SK-N-SH (cell line): ENCODE results near the gene CRYBG1. TPM values are rescaled to one million over a fixed set of nuclear protein-coding genes. Genes with fewer than 3 reads are reported as not detected.

ENCODE experiments used
- CTCF ChIA-PET: fragments of 300-600, 350-600 bp; formaldehyde crosslinking; extraction: SDS; loops from one replicate; lab custom pipeline; 2021; lab: Yijun Ruan, JAX
- POLR2A ChIA-PET: fragments of 350-600 bp; sonication (Branson Sonifier 250); formaldehyde crosslinking; extraction: SDS; loops from one replicate; lab custom pipeline; 2020; ENCODE audit warnings: antibody characterized with exemption, inconsistent platforms; lab: Yijun Ruan, JAX
- DNase-seq: peaks from one replicate; pipeline ENCODE4 v3.0.0; 2012
- H2AFZ ChIP-seq: fragments of 200-600 bp; sonication (generic); 2 replicates; pipeline ENCODE4 v1.8.1; 2016; ENCODE audit warnings: antibody characterized with exemption, mild to moderate bottlenecking, low read depth
- H3F3A ChIP-seq: fragments of 200-600 bp; sonication (generic); replicated peaks from 2 replicates; pipeline ENCODE3; 2016; ENCODE audit warnings: antibody characterized with exemption, mild to moderate bottlenecking; ENCODE audit not compliant: insufficient read depth
- H3K27ac ChIP-seq, 2 experiments: fragments of 200-500 bp in 1 of 2; fragments of 200-600 bp in 1 of 2; sonication (Bioruptor generic) in 1 of 2; sonication (generic), shearing (Covaris generic) in 1 of 2; 2 replicates each; pipeline versions ENCODE4 v1.5.1 to v1.6.1; 2014 to 2016; ENCODE audit warnings: low read depth in 2 of 2, inconsistent platforms in 1 of 2, low read length in 1 of 2, mild to moderate bottlenecking in 1 of 2, mixed read lengths in 1 of 2
- H3K27me3 ChIP-seq: fragments of 200-600 bp; sonication (generic), shearing (Covaris generic); 2 replicates; pipeline ENCODE4 v1.6.1; 2016; ENCODE audit warnings: mixed run types; ENCODE audit not compliant: insufficient read depth
- H3K36me3 ChIP-seq, 2 experiments: fragments of 200-500 bp in 1 of 2; fragments of 200-600 bp in 1 of 2; sonication (Bioruptor generic) in 1 of 2; sonication (generic) in 1 of 2; replicated peaks in 1 of 2; 2 replicates each; pipeline versions ENCODE3 to v1.5.1; 2014 to 2016; ENCODE audit warnings: low read length in 1 of 2, mild to moderate bottlenecking in 1 of 2; ENCODE audit not compliant: insufficient read depth in 2 of 2, control insufficient read depth in 1 of 2
- H3K4me1 ChIP-seq, 2 experiments: fragments of 200-500 bp in 1 of 2; fragments of 200-600 bp in 1 of 2; sonication (Bioruptor generic) in 1 of 2; sonication (generic), shearing (Covaris generic) in 1 of 2; 2 replicates each; pipeline versions ENCODE4 v1.5.1 to v1.6.1; 2014 to 2016; ENCODE audit warnings: low read depth in 1 of 2, low read length in 1 of 2, mixed run types in 1 of 2; ENCODE audit not compliant: insufficient read depth in 2 of 2, control insufficient read depth in 1 of 2
- H3K4me2 ChIP-seq: fragments of 200-600 bp; sonication (generic), shearing (Covaris generic); 2 replicates; pipeline ENCODE4 v1.6.1; 2017; ENCODE audit warnings: mixed run types
- H3K4me3 ChIP-seq, 2 experiments: fragments of 200-500 bp in 1 of 2; fragments of 200-600 bp in 1 of 2; sonication (Bioruptor generic) in 1 of 2; sonication (generic), shearing (Covaris generic) in 1 of 2; 2 replicates each; pipeline versions ENCODE4 v1.5.1 to v1.8.1; 2014 to 2016; ENCODE audit warnings: low read depth in 2 of 2, inconsistent platforms in 1 of 2, low read length in 1 of 2, mild to moderate bottlenecking in 1 of 2, mixed read lengths in 1 of 2, moderate library complexity in 1 of 2
- H3K79me2 ChIP-seq: fragments of 200-600 bp; sonication (generic); 2 replicates; pipeline ENCODE4 v1.8.1; 2017; ENCODE audit warnings: mild to moderate bottlenecking; ENCODE audit not compliant: insufficient read depth
- H3K9ac ChIP-seq: fragments of 200-600 bp; sonication (generic); 2 replicates; pipeline ENCODE4 v1.6.1; 2017; ENCODE audit warnings: mixed run types
- H3K9me2 ChIP-seq: fragments of 200-600 bp; sonication (generic); 2 replicates; pipeline ENCODE4 v1.6.1; 2017; ENCODE audit warnings: mixed run types
- H3K9me3 ChIP-seq: fragments of 200-600 bp; sonication (generic); 2 replicates; pipeline ENCODE4 v1.6.1; 2017; ENCODE audit warnings: mixed run types, mild to moderate bottlenecking, moderate library complexity
- H4K20me1 ChIP-seq: fragments of 200-600 bp; sonication (generic); 2 replicates; pipeline ENCODE4 v1.6.1; 2017; ENCODE audit warnings: mild to moderate bottlenecking, mixed run types; ENCODE audit not compliant: insufficient read depth
- CHD2 ChIP-seq: fragments of 150-350 bp; IDR thresholded peaks from 2 replicates; pipeline ENCODE4 v1.6.1; 2018; ENCODE audit warnings: low read length; ENCODE audit not compliant: partially characterized antibody
- ELF1 ChIP-seq: IDR thresholded peaks from 2 replicates; pipeline ENCODE4 v1.4.0; 2012
- EZH2phosphoT487 ChIP-seq: fragments of 200-600 bp; sonication (generic); IDR thresholded peaks from 2 replicates; pipeline ENCODE4 v1.6.1; 2017; ENCODE audit warnings: low read depth, mixed run types, mild to moderate bottlenecking, antibody characterized with exemption, moderate library complexity, borderline replicate concordance
- FOSL2 ChIP-seq: IDR thresholded peaks from 2 replicates; pipeline ENCODE4 v1.4.0; 2012; ENCODE audit warnings: low read depth, mild to moderate bottlenecking, moderate library complexity, borderline replicate concordance
- GATA2 ChIP-seq: sonication (generic); formaldehyde crosslinking; IDR thresholded peaks from 2 replicates; pipeline ENCODE4 v1.5.0; 2020; ENCODE audit warnings: mild to moderate bottlenecking, missing genetic modification reagents
- IRF3 ChIP-seq: fragments of 150-350 bp; IDR thresholded peaks from 2 replicates; pipeline ENCODE4 v1.6.1; 2016; ENCODE audit warnings: mild to moderate bottlenecking, low read depth, low read length
- MXI1 ChIP-seq: IDR thresholded peaks from 2 replicates; pipeline ENCODE4 v1.6.1; 2012; ENCODE audit warnings: mild to moderate bottlenecking, low read depth, low read length, improper control_type of control experiment
- NRF1 ChIP-seq: IDR thresholded peaks from 2 replicates; pipeline ENCODE4 v1.6.1; 2012; ENCODE audit warnings: low read depth, mild to moderate bottlenecking, low read length
- POLR2AphosphoS5 ChIP-seq: IDR thresholded peaks from 2 replicates; pipeline ENCODE4 v1.6.1; 2012; ENCODE audit warnings: low read depth, low read length
- RAD21 ChIP-seq: IDR thresholded peaks from 2 replicates; pipeline ENCODE4 v1.6.1; 2012; ENCODE audit warnings: mild to moderate bottlenecking, low read length
- RCOR1 ChIP-seq: fragments of 150-350 bp; IDR thresholded peaks from 2 replicates; pipeline ENCODE4 v1.6.1; 2017; ENCODE audit warnings: antibody characterized with exemption, low read length
- SMC3 ChIP-seq: IDR thresholded peaks from 2 replicates; pipeline ENCODE4 v1.6.1; 2012; ENCODE audit warnings: low read depth, low read length, improper control_type of control experiment
- TCF12 ChIP-seq: IDR thresholded peaks from 2 replicates; pipeline ENCODE4 v1.4.0; 2012
- TEAD4 ChIP-seq: IDR thresholded peaks from 2 replicates; pipeline ENCODE4 v1.4.0; 2012; ENCODE audit warnings: mild to moderate bottlenecking, borderline replicate concordance; ENCODE audit not compliant: insufficient read depth
- USF1 ChIP-seq: IDR thresholded peaks from 2 replicates; pipeline ENCODE4 v1.4.0; 2012; ENCODE audit warnings: low read depth, borderline replicate concordance
- YY1 ChIP-seq: IDR thresholded peaks from 2 replicates; pipeline ENCODE4 v1.4.0; 2012; ENCODE audit warnings: low read depth, mild to moderate bottlenecking
- WGBS: methylation state at CpG from one replicate; pipeline ENCODE4 v1.1.6; 2017; ENCODE audit warnings: low lambda C conversion rate; 5-methylcytosine and 5-hydroxymethylcytosine counted together
- polyA plus RNA-seq, 3 experiments: library from polyadenylated mRNA; depleted of rRNA; stranded (reverse); fragments of >200 nt; gene quantifications; 2 replicates each; pipeline ENCODE4 v1.2.3, GENCODE V29; 2012

Gene CRYBG1
- polyA plus RNA-seq, 1 of the 3 experiments (the other 2 are of a cell fraction), result 13.8 TPM

- Histone ChIP-seq H3K9me3 (no peaks in the 10 kb centered on the region), H3K9ac (no peak overlapping the region)
- POLR2A ChIA-PET, result no interaction called here
Observed at GRCh38 chr6:106599440-106599839, 238.9 kb downstream of the CRYBG1 start.

GRCh38 chr6:106600329-106600728, 239.8 kb downstream of the CRYBG1 start:
- Histone ChIP-seq H3K27me3 (no peaks in the 10 kb centered on the region), H3K36me3 (peaks cover 0 to 14% of the 10 kb centered on the region in 2 experiments), H3K9ac (no peak overlapping the region), H3K79me2 (no peaks in the 10 kb centered on the region), H3K4me2 (no peak overlapping the region), H3K27ac (no peak overlapping the region), H3K9me3 (no peaks in the 10 kb centered on the region), H2AFZ (no peak overlapping the region), H3K4me1 (no peaks in the 10 kb centered on the region), H3F3A (no peaks in the 10 kb centered on the region), H4K20me1 (no peaks in the 10 kb centered on the region), H3K9me2 (no peaks in the 10 kb centered on the region), H3K4me3 (no peak overlapping the region)
- TF ChIP-seq IRF3, result no peak
- no peak for TF ChIP-seq TEAD4
- TF ChIP-seq POLR2AphosphoS5, result no peak
- TF ChIP-seq RCOR1, result no peak
- no peak for TF ChIP-seq RAD21
- no peak for TF ChIP-seq FOSL2
- TF ChIP-seq EZH2phosphoT487, result no peak
- no peak for TF ChIP-seq GATA2
- no peak for TF ChIP-seq CHD2
- no peak for TF ChIP-seq YY1
- TF ChIP-seq NRF1, result no peak
- TF ChIP-seq MXI1, result no peak
- 96% methylated on average over 2 of the region's 2 CpGs for WGBS
- CTCF ChIA-PET, result no interaction called here
- no peak for DNase-seq
- POLR2A ChIA-PET, result no interaction called here

More at GRCh38 chr6:106599440-106599839, 238.9 kb downstream of the CRYBG1 start:
- no peak overlapping the region for H2AFZ ChIP-seq
- H3K79me2 ChIP-seq, result no peaks in the 10 kb centered on the region
- CTCF ChIA-PET, result interaction anchor here (1.0 kb wide), 1 partner anchor 9 kb away, joined by 3 read pairs; no protein-coding TSS in a partner anchor
- no peaks in the 10 kb centered on the region for H3F3A ChIP-seq
- WGBS, result 50% methylated on average over 2 of the region's 2 CpGs
- no peaks in the 10 kb centered on the region for H3K27me3 ChIP-seq
- no peaks in the 10 kb centered on the region for H3K9me2 ChIP-seq
- peaks cover 0 to 14% of the 10 kb centered on the region in 2 experiments for H3K36me3 ChIP-seq
- H3K4me3 ChIP-seq, result no peak overlapping the region
- H3K4me2 ChIP-seq, result no peak overlapping the region
- H3K4me1 ChIP-seq, result no peaks in the 10 kb centered on the region
- no peaks in the 10 kb centered on the region for H4K20me1 ChIP-seq
- H3K27ac ChIP-seq, result no peak overlapping the region
- TF ChIP-seq USF1 (no peak), IRF3 (no peak), CHD2 (no peak), SMC3 (no peak), POLR2AphosphoS5 (no peak), ELF1 (no peak), TCF12 (no peak)
- no peak for DNase-seq
